Retinal pigment epithelial cell (primary cell): ENCODE measurements around the gene CLEC16A.
A peak's percentile ranks its signal among the peaks of the same experiment; 100 is the strongest.

Experiments
- DNase-seq: peaks from one replicate; pipeline ENCODE4 v3.0.0-alpha.2; 2010; ENCODE audit warnings: low read depth
- H3K4me3 ChIP-seq: 2 replicates; pipeline ENCODE4 v1.5.1; 2011; ENCODE audit warnings: mild to moderate bottlenecking, low read length, control low read depth, moderate library complexity
- TF ChIP-seq, protein P1 (sequence below): conservative IDR thresholded peaks from 2 replicates; pipeline ENCODE4 v1.5.1; 2011; ENCODE audit warnings: low read depth, low read length, control low read depth, inconsistent platforms

The CLEC16A gene

DNA sequence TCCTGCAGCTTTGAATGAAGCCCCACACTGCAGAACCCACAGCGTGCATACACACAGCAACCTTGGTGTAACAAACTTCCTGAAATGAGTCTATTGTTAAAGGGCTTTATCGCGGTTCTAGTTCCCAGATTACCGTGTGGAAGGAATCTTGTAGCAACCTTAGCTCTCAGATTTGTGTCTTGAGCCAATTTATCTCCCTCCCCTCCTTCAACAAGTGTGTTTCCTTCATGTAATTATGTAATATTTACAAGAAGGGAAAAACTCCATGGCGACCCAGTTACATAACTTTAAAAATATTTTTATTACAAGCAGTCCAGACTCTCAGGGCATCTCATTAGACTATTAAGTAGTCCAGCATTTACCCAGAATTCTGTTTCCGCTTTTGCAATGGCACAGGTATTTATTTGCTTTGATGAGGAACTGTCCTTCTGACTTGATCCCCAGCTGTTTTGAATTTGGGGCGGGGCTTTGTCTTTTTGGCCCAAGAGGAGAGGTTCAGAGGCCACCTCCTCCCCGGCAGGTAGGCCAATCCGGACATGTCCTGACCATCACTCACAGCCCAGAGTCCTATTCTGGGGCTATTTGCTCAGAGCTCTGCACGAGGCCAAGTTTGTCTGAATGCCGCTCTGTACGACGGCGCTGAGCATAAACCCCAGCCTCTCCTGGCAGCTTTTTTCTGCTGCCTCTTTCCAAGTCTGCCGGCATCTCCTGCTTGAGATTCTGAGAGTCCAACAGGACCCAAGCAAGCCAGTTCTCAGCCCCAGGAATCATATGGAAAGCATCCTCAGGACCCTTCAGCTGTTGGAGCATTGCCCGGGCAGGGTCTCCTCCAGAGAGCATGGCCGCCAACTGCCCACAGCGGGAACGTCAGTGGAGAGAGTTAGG is 35.6 kb downstream of the CLEC16A start:
- no peak overlapping the region for H3K4me3 ChIP-seq
- DNase-seq = peak; percentile 33
- TF ChIP-seq, protein P1, sequence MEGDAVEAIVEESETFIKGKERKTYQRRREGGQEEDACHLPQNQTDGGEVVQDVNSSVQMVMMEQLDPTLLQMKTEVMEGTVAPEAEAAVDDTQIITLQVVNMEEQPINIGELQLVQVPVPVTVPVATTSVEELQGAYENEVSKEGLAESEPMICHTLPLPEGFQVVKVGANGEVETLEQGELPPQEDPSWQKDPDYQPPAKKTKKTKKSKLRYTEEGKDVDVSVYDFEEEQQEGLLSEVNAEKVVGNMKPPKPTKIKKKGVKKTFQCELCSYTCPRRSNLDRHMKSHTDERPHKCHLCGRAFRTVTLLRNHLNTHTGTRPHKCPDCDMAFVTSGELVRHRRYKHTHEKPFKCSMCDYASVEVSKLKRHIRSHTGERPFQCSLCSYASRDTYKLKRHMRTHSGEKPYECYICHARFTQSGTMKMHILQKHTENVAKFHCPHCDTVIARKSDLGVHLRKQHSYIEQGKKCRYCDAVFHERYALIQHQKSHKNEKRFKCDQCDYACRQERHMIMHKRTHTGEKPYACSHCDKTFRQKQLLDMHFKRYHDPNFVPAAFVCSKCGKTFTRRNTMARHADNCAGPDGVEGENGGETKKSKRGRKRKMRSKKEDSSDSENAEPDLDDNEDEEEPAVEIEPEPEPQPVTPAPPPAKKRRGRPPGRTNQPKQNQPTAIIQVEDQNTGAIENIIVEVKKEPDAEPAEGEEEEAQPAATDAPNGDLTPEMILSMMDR = no peak

DNA sequence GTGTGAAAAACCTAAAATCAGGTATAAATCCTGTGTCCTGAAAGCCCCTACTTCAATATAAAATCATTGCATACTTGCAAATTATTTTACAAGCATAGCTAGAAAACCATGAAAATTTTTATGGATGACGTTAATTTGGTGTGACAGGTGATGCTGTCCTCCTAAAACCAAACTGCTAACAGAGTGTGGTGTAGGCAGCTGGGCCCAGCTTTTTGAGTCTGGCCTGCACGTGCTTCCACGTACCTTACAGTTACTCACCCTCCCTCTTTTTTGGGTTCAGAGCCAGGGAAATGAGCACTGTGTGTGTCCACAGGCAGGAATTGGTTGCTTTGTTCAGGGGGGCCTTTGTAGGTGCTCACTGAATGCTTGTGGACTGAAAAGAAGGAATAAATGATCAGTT is 36.4 kb downstream of the CLEC16A start:
- no peak for DNase-seq
- TF ChIP-seq, protein P1 = no peak

DNA sequence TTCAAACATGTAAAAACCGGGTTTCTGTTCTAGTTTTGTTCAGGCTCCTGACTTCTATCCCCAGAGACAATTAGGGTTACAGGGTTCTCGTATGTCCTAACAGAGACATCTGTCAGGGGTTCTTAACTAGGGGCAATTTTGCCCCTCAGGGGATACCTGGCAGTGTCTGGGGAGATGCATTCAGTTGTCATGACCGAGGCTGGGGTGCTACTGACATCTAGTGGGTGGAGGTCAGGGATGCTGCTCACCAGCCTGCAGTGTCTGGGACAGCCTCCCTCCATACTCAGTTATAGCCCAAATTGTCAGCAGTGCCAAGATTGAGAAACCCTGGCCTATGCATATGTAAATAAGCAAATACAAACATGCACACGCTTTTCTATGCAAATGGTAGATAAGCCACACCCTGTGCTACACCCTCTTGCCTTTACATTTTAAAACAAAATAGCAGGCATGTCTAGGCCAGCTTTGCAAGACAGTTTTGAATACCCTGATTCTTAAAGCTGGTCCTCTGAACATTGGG is 37.4 kb downstream of the CLEC16A start:
- no peak for DNase-seq
- TF ChIP-seq, protein P1 = peak; percentile 43
- H3K4me3 ChIP-seq = no peak overlapping the region

More for the DNA sequence above, 36.4 kb downstream of the CLEC16A start:
- no peak overlapping the region for H3K4me3 ChIP-seq

DNA sequence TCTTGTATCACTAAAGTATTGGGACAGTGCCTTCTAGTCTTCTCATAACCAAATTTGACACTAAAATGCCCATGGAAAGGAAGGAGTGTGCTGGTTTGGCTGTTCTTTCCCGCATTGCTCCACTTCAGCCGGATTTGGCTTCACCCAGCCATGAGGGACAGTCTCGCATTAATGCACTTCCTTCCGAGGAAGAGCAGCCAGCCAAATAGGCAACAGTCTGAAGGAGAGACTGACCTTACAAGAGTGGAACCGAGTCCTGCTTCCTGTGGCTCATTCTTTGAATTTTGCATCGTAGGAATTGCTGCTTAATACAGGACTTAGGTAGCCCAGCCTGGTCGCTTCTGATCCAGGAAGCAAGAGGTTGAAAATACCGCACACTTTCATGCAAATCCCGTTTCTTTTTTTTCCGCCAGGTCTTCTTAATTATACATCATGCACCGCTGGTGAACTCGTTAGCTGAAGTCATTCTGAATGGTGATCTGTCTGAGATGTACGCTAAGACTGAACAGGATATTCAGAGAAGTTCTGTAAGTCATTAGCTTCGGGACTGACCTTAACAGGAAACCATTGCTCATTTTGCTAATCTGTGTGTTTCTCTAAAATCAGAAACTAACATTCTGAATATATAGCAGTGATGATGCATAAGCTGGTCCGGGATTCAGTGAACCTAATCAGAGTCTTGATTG is 38.2 kb downstream of the CLEC16A start:
- TF ChIP-seq, protein P1 = no peak
- DNase-seq = no peak
- no peak overlapping the region for H3K4me3 ChIP-seq

DNA sequence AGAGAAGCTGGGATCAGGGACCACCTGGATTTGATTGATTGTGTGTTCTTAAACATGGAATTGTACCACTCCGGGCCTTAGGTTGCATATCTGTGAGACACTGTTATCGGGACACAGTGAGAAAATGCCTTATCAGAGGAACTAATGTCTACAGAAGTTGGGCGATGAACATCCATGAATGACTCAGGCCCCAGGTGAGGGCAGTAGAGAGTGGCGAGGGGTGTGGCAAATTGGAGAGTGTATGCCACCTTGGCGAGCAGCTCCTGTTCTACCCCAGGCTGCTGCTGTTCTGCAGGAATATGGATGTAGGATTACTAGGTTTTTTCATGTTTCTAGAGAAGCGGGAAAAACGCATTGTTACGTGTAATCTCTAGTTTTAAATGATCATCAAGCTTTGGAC is 38.8 kb downstream of the CLEC16A start:
- no peak for DNase-seq
- TF ChIP-seq, protein P1 = peak; percentile 24
- no peak overlapping the region for H3K4me3 ChIP-seq

DNA sequence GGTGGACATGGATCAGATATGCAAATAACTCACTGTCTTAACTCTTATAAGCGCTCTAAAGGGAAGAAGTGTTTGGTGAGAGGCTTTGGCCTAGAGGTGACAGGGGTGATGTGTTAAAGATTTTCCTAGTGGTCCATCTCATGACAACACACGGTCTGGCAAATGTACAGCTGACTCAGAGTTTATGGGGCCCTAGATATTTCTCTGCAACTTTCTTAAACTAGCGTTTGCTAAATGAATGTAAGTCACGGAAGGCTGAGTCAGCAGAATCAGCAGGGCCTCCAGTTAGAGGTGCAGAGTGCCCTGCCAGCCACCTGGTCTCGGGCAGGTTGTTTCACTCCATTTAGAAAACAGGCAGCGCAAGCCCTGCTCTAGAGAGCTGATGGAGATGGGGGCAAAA is 40.1 kb downstream of the CLEC16A start:
- TF ChIP-seq, protein P1 = no peak
- no peak overlapping the region for H3K4me3 ChIP-seq
- DNase-seq = no peak
